GM19035 (cell line): ENCODE measurements around the gene PHLPP2.
"Not testable (repeated sequence)": the region's sequence is repeated elsewhere in the genome, so short reads cannot be mapped to it uniquely, and the experiment has no call there.

Source experiments
- ATAC-seq: cut with Tn5 transposase; IDR thresholded peaks from one replicate; pipeline ENCODE4 v1.9.1; 2021; ENCODE audit not compliant: unreplicated experiment

The PHLPP2 gene

GRCh38 chr16:71625113-71625850, 99.2 kb downstream of the PHLPP2 start:
- ATAC-seq = no peak

GRCh38 chr16:71623597-71623996, 100.9 kb downstream of the PHLPP2 start:
- ATAC-seq = no peak

GRCh38 chr16:71622088-71622487, 102.4 kb downstream of the PHLPP2 start:
- ATAC-seq = no peak

- ATAC-seq = no peak
These were observed 106.1 kb downstream of the PHLPP2 start for GRCh38 chr16:71618429-71618828.

GRCh38 chr16:71614956-71615355, 109.5 kb downstream of the PHLPP2 start:
- ATAC-seq = not testable (repeated sequence)

GRCh38 chr16:71610936-71611871, 113.3 kb downstream of the PHLPP2 start:
- ATAC-seq = peak; percentile 44

GRCh38 chr16:71610447-71610846, 114.1 kb downstream of the PHLPP2 start:
- ATAC-seq = no peak

- no peak for ATAC-seq
These were observed 115.4 kb downstream of the PHLPP2 start for GRCh38 chr16:71609066-71609465.

GRCh38 chr16:71600822-71601221, 123.7 kb downstream of the PHLPP2 start:
- ATAC-seq = no peak

GRCh38 chr16:71598426-71598825, 126.1 kb downstream of the PHLPP2 start:
- ATAC-seq = not testable (repeated sequence)

GRCh38 chr16:71595340-71595826, 129.1 kb downstream of the PHLPP2 start:
- not testable (repeated sequence) for ATAC-seq
